ENCODE data around the gene ZNF862.

The ZNF862 gene

DNA sequence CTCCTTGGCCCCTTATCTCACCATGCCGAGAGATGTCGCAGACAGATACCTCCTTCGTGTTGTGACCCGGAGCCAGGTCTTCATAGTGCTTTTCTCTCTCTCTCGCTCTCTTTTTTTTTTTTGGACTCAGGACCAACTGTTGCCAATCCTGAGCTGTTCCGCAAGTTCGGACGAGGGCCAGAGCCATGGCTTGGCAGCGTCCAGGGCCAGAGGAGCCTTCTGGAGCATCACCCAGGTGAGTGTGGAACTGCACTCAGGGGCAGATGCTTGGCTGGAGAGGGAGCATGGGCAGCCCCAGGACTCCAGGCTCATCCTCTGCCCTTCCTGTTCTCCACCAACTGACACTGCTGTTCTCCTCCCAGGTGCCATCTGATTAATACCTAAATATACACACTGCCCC, 7.8 kb downstream of the ZNF862 start:
- TF ChIP-seq, protein P1, sequence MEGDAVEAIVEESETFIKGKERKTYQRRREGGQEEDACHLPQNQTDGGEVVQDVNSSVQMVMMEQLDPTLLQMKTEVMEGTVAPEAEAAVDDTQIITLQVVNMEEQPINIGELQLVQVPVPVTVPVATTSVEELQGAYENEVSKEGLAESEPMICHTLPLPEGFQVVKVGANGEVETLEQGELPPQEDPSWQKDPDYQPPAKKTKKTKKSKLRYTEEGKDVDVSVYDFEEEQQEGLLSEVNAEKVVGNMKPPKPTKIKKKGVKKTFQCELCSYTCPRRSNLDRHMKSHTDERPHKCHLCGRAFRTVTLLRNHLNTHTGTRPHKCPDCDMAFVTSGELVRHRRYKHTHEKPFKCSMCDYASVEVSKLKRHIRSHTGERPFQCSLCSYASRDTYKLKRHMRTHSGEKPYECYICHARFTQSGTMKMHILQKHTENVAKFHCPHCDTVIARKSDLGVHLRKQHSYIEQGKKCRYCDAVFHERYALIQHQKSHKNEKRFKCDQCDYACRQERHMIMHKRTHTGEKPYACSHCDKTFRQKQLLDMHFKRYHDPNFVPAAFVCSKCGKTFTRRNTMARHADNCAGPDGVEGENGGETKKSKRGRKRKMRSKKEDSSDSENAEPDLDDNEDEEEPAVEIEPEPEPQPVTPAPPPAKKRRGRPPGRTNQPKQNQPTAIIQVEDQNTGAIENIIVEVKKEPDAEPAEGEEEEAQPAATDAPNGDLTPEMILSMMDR (IDR thresholded peaks at IDR 0.05; ENCODE audit: borderline replicate concordance, insufficient read depth, low read depth, low read length) = no peak
- no peak overlapping the region for H3K4me3 ChIP-seq (ENCODE audit: low read depth, low read length)

DNA sequence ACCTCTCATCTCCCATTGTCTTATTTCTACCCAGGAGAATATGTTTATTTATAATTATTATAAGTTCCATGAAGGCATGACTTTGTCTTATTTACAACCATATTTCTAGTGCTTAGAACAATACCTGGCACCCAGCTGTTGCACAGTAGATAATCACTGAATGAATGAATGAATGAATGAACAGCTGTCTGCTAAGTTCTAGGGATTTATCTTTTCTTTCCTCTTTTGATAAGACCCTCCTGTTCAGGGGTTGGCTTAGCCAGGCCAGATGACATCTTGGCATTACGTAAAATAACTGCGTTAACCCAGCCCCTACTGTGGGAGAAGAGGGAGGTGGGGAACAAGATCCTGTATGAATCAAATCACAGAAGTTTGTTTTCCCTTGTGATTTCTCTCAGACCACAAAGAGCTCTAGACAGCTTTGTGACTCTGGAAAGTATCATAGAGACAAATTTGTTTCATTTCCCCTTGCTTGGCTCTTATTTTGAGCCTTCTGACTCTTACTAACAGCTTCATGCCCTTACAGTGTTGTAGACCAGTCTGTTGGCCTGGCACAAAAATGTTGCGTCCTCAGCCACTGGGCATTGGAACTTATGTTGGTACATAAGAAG, 8.4 kb downstream of the ZNF862 start:
- TF ChIP-seq, protein P1 (IDR thresholded peaks at IDR 0.05; ENCODE audit: borderline replicate concordance, insufficient read depth, low read depth, low read length) = no peak
- H3K4me3 ChIP-seq (ENCODE audit: low read depth, low read length) = no peak overlapping the region

- TF ChIP-seq, protein P1 (IDR thresholded peaks at IDR 0.05; ENCODE audit: borderline replicate concordance, insufficient read depth, low read depth, low read length) = no peak
- H3K4me3 ChIP-seq (ENCODE audit: low read depth, low read length) = no peak overlapping the region
Measured at GRCh38 chr7:149849174-149849573, 11.0 kb downstream of the ZNF862 start.

DNA sequence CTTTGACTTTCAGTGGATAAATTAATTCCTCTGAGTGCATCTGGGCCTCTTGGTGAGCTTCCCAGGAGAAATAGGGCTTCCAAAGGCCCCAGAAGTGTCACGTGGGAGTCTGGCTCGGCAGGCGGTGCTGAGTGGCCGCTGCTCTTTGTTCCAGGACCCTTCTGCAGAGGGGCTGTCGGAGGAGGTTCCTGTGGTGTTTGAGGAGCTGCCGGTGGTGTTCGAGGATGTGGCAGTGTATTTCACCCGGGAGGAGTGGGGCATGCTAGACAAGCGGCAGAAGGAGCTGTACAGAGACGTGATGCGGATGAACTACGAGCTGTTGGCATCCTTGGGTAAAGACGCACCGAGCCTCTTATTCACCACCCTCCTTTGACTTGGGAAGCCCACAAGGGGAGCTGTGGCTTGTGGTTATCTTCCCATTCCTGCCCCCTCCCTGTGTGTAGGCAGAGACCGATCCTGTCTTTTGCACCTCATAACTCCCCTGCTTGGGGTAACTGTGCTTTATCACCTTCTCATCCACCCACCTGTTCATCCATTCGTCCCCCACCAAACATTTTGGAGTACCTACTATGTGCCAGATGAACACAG, 11.9 kb downstream of the ZNF862 start:
- TF ChIP-seq, protein P1 (IDR thresholded peaks at IDR 0.05; ENCODE audit: borderline replicate concordance, insufficient read depth, low read depth, low read length) = no peak
- H3K4me3 ChIP-seq (ENCODE audit: low read depth, low read length) = no peak overlapping the region

DNA sequence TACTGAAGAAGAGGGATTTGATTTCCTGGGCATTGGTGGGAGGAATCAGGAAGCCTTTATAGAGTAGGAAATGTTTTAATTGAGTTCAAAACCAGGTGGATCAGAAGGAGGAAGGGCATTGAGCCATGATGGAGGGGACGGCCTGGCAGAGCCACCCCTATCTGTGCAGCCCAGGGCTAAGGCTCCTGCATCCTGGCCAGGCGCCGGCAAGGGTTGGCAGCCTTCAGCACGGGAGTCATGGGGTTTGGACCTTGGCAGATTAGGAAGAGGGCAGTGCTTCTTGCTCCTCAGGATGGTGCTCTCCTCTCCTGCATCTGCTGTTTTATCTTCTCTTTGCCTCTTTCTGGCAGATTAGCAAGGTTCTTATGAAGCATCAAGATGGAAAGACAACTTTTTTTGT, 12.5 kb downstream of the ZNF862 start:
- H3K4me3 ChIP-seq (ENCODE audit: low read depth, low read length) = no peak overlapping the region
- TF ChIP-seq, protein P1 (IDR thresholded peaks at IDR 0.05; ENCODE audit: borderline replicate concordance, insufficient read depth, low read depth, low read length) = no peak

GRCh38 chr7:149851449-149851848, 13.3 kb downstream of the ZNF862 start:
- H3K4me3 ChIP-seq (ENCODE audit: low read depth, low read length) = no peak overlapping the region
- TF ChIP-seq, protein P1 (IDR thresholded peaks at IDR 0.05; ENCODE audit: borderline replicate concordance, insufficient read depth, low read depth, low read length) = no peak

- TF ChIP-seq, protein P1 (IDR thresholded peaks at IDR 0.05; ENCODE audit: borderline replicate concordance, insufficient read depth, low read depth, low read length) = no peak
Measured at GRCh38 chr7:149853157-149853556, 15.0 kb downstream of the ZNF862 start.

More at GRCh38 chr7:149853157-149853556, 15.0 kb downstream of the ZNF862 start:
- H3K4me3 ChIP-seq (ENCODE audit: low read depth, low read length) = no peak overlapping the region

Measured in GM12875 (cell line).